Measurements from ENCODE around the gene SPATA24.

The SPATA24 gene

GRCh38 chr5:139413963-139414362 lies 10.1 kb upstream of the SPATA24 start:
- Histone ChIP-seq H3K9me3 (ENCODE audit: low read length) (no peaks in the 10 kb centered on the region), H3K27ac (ENCODE audit: low read depth, low read length, poor library complexity, severe bottlenecking) (no peak overlapping the region), H4K20me1 (ENCODE audit: insufficient read depth, low read length) (no peaks in the 10 kb centered on the region), H3K9ac (ENCODE audit: low read length) (no peak overlapping the region), H3F3A (ENCODE audit: insufficient read depth, low read length) (no peaks in the 10 kb centered on the region), H3K4me2 (ENCODE audit: low read length) (no peak overlapping the region), H3K9me2 (ENCODE audit: low read depth, low read length) (no peaks in the 10 kb centered on the region), H3K27me3 (ENCODE audit: insufficient read depth, low read length) (no peaks in the 10 kb centered on the region), H3K4me1 (ENCODE audit: insufficient read depth, low read length, severe bottlenecking) (no peaks in the 10 kb centered on the region), H3K79me2 (ENCODE audit: insufficient read depth, low read length) (no peaks in the 10 kb centered on the region), H3K4me3 (ENCODE audit: low read depth, low read length, poor library complexity, severe bottlenecking) (no peak overlapping the region), H2AFZ (ENCODE audit: low read length) (no peak overlapping the region), H3K36me3 (ENCODE audit: insufficient read depth, low read length) (no peaks in the 10 kb centered on the region)
- TF ChIP-seq EZH2 (IDR thresholded peaks at IDR 0.05; ENCODE audit: borderline replicate concordance, low read length), result no peak
- TF ChIP-seq CTCF (IDR thresholded peaks at IDR 0.05; ENCODE audit: low read length), result no peak

- no peak overlapping the region for H3K27ac ChIP-seq (ENCODE audit: low read depth, low read length, poor library complexity, severe bottlenecking)
- no peaks in the 10 kb centered on the region for H3K36me3 ChIP-seq (ENCODE audit: insufficient read depth, low read length)
- TF ChIP-seq EZH2 (IDR thresholded peaks at IDR 0.05; ENCODE audit: borderline replicate concordance, low read length), result no peak
- no peaks in the 10 kb centered on the region for H3K9me2 ChIP-seq (ENCODE audit: low read depth, low read length)
- peaks cover 6% of the 10 kb centered on the region for H3K4me1 ChIP-seq (ENCODE audit: insufficient read depth, low read length, severe bottlenecking)
- no peaks in the 10 kb centered on the region for H4K20me1 ChIP-seq (ENCODE audit: insufficient read depth, low read length)
- H2AFZ ChIP-seq (ENCODE audit: low read length), result no peak overlapping the region
- H3K27me3 ChIP-seq (ENCODE audit: insufficient read depth, low read length), result no peaks in the 10 kb centered on the region
- no peak overlapping the region for H3K4me2 ChIP-seq (ENCODE audit: low read length)
- H3K4me3 ChIP-seq (ENCODE audit: low read depth, low read length, poor library complexity, severe bottlenecking), result no peak overlapping the region
- no peaks in the 10 kb centered on the region for H3F3A ChIP-seq (ENCODE audit: insufficient read depth, low read length)
- H3K9me3 ChIP-seq (ENCODE audit: low read length), result no peaks in the 10 kb centered on the region
- H3K9ac ChIP-seq (ENCODE audit: low read length), result no peak overlapping the region
- H3K79me2 ChIP-seq (ENCODE audit: insufficient read depth, low read length), result no peaks in the 10 kb centered on the region
Measured at GRCh38 chr5:139413153-139413552, 9.3 kb upstream of the SPATA24 start.

- Histone ChIP-seq H3K9me2 (ENCODE audit: low read depth, low read length) (no peaks in the 10 kb centered on the region), H3K27me3 (ENCODE audit: insufficient read depth, low read length) (no peaks in the 10 kb centered on the region), H3K9me3 (ENCODE audit: low read length) (no peaks in the 10 kb centered on the region), H3F3A (ENCODE audit: insufficient read depth, low read length) (no peaks in the 10 kb centered on the region), H3K4me3 (ENCODE audit: low read depth, low read length, poor library complexity, severe bottlenecking) (no peak overlapping the region), H4K20me1 (ENCODE audit: insufficient read depth, low read length) (no peaks in the 10 kb centered on the region), H3K79me2 (ENCODE audit: insufficient read depth, low read length) (no peaks in the 10 kb centered on the region), H2AFZ (ENCODE audit: low read length) (no peak overlapping the region), H3K4me2 (ENCODE audit: low read length) (no peak overlapping the region), H3K4me1 (ENCODE audit: insufficient read depth, low read length, severe bottlenecking) (peaks cover 20% of the 10 kb centered on the region), H3K27ac (ENCODE audit: low read depth, low read length, poor library complexity, severe bottlenecking) (no peak overlapping the region), H3K36me3 (ENCODE audit: insufficient read depth, low read length) (no peaks in the 10 kb centered on the region), H3K9ac (ENCODE audit: low read length) (no peak overlapping the region)
- TF ChIP-seq CTCF (IDR thresholded peaks at IDR 0.05; ENCODE audit: low read length) (no peak), EZH2 (IDR thresholded peaks at IDR 0.05; ENCODE audit: borderline replicate concordance, low read length) (no peak)
Measured at GRCh38 chr5:139410993-139411828, 7.3 kb upstream of the SPATA24 start.
